ENCODE results near the gene BRICD5. TPM values are rescaled to one million over a fixed set of nuclear protein-coding genes. Genes with fewer than 3 reads are reported as not detected.

BRICD5 gene
- total RNA-seq, 4 donors from 2014 or later = 0.72 to 10.3 (median 3.5) TPM

DNA sequence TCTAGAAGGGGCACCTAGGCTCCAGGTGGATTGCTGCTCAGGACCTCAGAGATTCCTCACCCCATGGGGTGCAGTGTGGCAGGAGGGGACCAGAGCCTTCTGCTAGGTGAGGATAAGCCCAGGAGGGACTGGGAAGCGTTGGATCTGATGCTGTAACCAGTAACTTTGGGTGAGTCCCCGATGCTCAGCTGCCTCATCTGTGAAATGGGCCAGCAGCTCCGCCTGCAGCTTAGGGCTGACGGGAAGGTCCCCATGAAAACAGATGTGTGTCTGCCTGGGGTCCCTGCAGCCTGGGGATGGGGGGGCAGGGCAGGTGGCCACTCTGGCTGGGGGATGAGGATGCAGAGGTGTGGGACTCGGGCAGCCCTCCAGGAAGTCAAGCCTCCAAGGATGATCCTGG, 11.6 kb downstream of the BRICD5 start:
- Histone ChIP-seq H3K4me3 (no peak overlapping the region), H3K4me1 (peaks cover 0 to 22% (median 9%) of the 10 kb centered on the region in 3 donors), H3K9me3 (no peaks in the 10 kb centered on the region), H3K27me3 (peaks cover 43% of the 10 kb centered on the region), H3K27ac (no peak overlapping the region), H3K36me3 (no peaks in the 10 kb centered on the region)
- TF ChIP-seq POLR2AphosphoS5 (IDR thresholded peaks at IDR 0.05) (no peak), POLR2A (IDR thresholded peaks at IDR 0.05) (no peak), EP300 (IDR thresholded peaks at IDR 0.05) (no peak)
- TF ChIP-seq, protein P1, sequence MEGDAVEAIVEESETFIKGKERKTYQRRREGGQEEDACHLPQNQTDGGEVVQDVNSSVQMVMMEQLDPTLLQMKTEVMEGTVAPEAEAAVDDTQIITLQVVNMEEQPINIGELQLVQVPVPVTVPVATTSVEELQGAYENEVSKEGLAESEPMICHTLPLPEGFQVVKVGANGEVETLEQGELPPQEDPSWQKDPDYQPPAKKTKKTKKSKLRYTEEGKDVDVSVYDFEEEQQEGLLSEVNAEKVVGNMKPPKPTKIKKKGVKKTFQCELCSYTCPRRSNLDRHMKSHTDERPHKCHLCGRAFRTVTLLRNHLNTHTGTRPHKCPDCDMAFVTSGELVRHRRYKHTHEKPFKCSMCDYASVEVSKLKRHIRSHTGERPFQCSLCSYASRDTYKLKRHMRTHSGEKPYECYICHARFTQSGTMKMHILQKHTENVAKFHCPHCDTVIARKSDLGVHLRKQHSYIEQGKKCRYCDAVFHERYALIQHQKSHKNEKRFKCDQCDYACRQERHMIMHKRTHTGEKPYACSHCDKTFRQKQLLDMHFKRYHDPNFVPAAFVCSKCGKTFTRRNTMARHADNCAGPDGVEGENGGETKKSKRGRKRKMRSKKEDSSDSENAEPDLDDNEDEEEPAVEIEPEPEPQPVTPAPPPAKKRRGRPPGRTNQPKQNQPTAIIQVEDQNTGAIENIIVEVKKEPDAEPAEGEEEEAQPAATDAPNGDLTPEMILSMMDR (IDR thresholded peaks at IDR 0.05) = no peak
- 60 to 67% methylated on average over 1 of the region's 5 CpGs for WGBS, 2 donors (ENCODE audit: low coverage in 1 of 2)
- no peak for ATAC-seq

DNA sequence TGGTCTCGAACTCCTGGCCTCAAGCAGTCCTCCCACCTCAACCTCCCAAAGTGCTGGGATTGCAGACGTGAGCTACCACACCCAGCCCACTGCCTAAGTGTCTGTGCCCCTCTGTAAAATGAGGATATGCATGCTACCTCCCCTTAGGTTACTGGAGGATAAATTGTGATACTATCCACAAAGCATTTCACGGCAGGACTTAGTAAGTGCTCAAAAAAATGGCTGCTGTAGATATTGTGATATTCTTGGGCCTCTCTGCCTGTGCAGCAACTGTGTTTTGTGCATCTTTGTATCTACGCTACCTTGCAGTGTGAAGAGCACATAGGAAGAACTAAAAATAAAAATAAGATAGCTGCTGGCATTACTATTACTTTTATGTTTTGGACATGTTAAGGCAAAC, 12.4 kb downstream of the BRICD5 start:
- H3K9me3 ChIP-seq = no peaks in the 10 kb centered on the region
- H3K4me3 ChIP-seq = no peak overlapping the region
- peaks cover 51% of the 10 kb centered on the region for H3K27me3 ChIP-seq
- no peak overlapping the region for H3K27ac ChIP-seq
- H3K4me1 ChIP-seq = peaks cover 0 to 22% (median 9%) of the 10 kb centered on the region in 3 donors
- TF ChIP-seq, protein P1 (IDR thresholded peaks at IDR 0.05) = no peak
- no peak for TF ChIP-seq POLR2A (IDR thresholded peaks at IDR 0.05)
- no peak for TF ChIP-seq POLR2AphosphoS5 (IDR thresholded peaks at IDR 0.05)
- TF ChIP-seq EP300 (IDR thresholded peaks at IDR 0.05) = no peak
- WGBS, 2 donors (ENCODE audit: low coverage in 1 of 2) = 61 to 83% methylated on average over 1 to 4 of the region's 4 CpGs
- no peaks in the 10 kb centered on the region for H3K36me3 ChIP-seq
- no peak for ATAC-seq

DNA sequence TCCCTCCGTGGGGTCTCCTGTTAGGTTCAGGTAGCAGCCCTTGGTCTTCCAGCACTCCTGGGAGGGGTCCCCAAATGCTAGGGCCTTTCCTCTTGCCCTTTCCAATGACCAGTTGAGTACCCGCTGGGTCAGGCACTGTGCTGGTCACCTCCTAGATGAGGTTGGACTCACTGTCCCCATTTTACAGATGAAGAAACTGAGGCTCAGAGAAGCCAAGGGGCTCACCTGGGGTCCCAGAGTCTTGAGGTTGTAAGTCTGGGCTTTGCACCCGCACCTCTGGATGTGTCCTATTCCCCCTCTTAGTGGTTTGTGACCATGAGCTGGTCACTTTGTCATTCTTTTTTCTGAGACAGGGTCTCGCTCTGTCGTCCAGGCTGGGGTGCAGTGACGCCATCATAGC, 12.9 kb downstream of the BRICD5 start:
- 67% methylated on average over 3 of the region's 6 CpGs; no CpG with 5 or more reads in 1 of the 2 donors for WGBS, 2 donors (ENCODE audit: low coverage in 1 of 2)
- H3K9me3 ChIP-seq = no peaks in the 10 kb centered on the region
- no peak for TF ChIP-seq EP300 (IDR thresholded peaks at IDR 0.05)
- TF ChIP-seq, protein P1 (IDR thresholded peaks at IDR 0.05) = no peak
- no peak for TF ChIP-seq POLR2AphosphoS5 (IDR thresholded peaks at IDR 0.05)
- no peak for TF ChIP-seq POLR2A (IDR thresholded peaks at IDR 0.05)
- peaks cover 0 to 22% (median 9%) of the 10 kb centered on the region in 3 donors for H3K4me1 ChIP-seq
- peaks cover 56% of the 10 kb centered on the region for H3K27me3 ChIP-seq
- H3K27ac ChIP-seq = no peak overlapping the region
- no peak for ATAC-seq
- H3K36me3 ChIP-seq = no peaks in the 10 kb centered on the region
- no peak overlapping the region for H3K4me3 ChIP-seq

DNA sequence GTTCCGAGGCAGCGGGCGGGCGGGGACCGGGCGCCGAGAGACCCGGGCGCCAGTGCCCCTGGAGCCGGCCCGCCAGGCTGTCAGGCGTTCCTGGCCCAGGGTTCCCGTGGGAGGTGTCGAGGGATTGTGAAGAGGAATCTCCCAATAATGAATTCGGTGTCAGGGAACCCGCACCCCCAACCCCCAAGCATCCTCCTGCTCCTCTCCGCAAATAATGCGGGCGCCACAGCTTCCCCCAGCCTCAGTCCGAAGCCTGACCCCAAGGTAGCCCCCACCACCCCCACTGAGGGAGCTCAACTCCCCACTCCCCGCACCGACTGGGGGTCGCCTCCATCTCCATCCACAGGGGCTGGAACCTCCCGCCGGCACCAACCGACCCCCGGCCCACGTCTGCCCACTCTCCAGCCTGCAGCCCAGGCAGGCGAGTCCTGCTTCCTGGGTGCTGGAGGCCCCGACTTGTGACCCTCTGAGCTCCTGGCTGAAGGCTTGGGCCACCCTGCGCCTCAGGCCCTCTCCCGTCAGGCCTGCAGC, 13.6 kb downstream of the BRICD5 start:
- TF ChIP-seq POLR2A (IDR thresholded peaks at IDR 0.05) = no peak
- TF ChIP-seq, protein P1 (IDR thresholded peaks at IDR 0.05) = no peak
- TF ChIP-seq EP300 (IDR thresholded peaks at IDR 0.05) = no peak
- WGBS, 2 donors (ENCODE audit: low coverage in 1 of 2) = 12 to 50% methylated on average over 4 to 11 of the region's 32 CpGs
- H3K27me3 ChIP-seq = peaks cover 61% of the 10 kb centered on the region
- no peaks in the 10 kb centered on the region for H3K36me3 ChIP-seq
- peaks cover 0 to 22% (median 9%) of the 10 kb centered on the region in 3 donors for H3K4me1 ChIP-seq
- H3K9me3 ChIP-seq = no peaks in the 10 kb centered on the region
- H3K27ac ChIP-seq = no peak overlapping the region
- no peak for ATAC-seq
- H3K4me3 ChIP-seq = peak overlapping the region in 1 of 2 donors; percentile 58

Data from gastroesophageal sphincter (tissue), 4 donors.